Hindlimb muscle (tissue), 1 donor: ENCODE data around the gene DUSP10. TPM values are rescaled to one million over a fixed set of nuclear protein-coding genes. Genes with fewer than 3 reads are reported as not detected.

Experiments used
- DNase-seq: peaks from one replicate; pipeline ENCODE4 v3.0.0-alpha.2; 2013
- polyA plus RNA-seq: library from polyadenylated mRNA; unstranded; fragments of 120-200 nt; gene quantifications from one replicate; pipeline ENCODE4 v1.2.1, GENCODE V29; 2013; ENCODE audit not compliant: insufficient read length

DUSP10 gene
- polyA plus RNA-seq, 1 donor, result 11.8 TPM

DNA sequence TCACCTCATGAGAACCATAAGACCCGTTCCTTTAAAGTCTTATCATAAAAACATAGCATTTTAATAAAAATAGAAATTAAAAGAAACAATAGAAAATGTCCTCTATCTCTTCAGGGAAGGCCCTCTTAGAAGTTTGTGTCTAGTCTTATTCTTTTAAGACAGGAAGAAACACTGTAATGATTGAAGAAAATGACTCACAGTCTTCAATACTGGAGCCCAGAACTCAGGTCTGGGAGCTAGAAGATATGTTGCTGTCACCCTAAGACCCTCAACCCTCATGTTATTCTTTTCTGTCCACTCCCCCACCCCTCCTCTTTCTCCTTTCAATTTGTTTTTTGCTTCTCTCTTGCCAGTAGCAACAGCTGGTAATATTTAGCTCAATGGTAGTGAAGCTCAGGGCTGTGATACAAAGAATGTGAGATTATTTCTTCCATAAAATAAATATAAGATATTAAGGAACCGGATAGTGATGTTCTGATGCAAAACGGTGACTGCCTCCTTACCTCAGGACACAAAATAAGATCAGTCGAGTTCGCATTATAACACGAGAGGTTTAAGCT lies 12.0 kb downstream of the DUSP10 start:
- no peak for DNase-seq

DNA sequence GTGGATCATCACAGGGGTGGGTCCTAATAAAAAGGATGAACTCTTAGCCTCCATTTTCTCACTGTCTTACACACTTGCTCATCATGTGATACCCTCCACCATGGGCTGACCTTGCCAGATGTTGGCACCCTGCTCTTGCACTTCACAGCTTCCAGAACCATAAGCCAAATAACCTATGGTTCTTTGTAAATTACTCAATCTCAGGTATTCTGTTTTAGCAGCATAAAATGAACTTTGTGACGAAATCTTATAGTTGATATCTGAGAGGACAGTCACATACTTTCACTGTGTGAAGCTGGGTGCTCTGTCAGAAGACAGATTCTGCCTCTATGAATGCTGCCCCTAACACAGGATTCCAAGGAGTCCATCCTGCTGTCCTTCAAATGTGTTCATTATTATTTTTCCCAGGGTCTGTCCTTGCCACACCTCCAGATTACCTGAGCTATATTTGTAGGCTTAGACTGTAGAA lies 13.8 kb downstream of the DUSP10 start:
- no peak for DNase-seq

DNA sequence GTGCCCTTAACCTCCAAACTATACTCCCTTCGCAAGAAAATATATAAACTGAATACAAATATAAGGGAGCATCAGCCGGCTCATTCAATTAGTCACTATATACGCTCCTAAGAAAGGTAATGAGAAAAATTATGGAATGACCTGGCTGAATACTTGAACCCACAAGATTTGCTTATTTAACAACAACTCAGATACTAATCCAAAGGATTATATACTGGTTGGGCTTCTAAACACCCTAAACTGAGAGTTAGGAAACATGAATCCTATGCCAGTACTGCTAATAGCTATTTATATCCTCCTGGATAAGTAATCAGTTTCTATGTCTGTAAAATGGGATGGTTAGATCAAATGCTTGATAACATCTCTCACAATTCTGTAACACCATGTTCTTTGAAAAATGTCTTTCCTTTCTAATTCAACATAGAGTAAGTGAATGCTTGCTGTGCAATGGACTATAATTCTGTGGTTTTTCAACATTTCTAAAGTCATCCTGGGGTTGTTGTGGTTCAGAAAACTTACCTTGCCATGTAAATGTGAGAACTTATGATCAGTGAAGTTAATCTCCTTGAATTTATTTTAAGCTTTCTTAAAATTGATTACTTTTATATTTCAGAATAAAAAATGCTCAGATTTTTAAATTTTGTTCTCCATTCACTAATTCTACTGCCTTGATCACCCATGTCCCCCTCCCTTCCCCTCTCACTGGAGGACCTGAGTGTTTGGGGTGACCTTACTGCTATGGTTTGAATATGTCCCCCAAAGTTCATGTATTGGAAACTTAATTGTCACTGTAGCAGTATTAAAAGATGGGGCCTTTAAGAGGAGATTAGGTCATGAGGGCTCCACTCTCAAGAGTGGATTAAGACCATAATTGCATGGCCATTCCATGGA lies 14.5 kb downstream of the DUSP10 start:
- DNase-seq, result no peak

DNA sequence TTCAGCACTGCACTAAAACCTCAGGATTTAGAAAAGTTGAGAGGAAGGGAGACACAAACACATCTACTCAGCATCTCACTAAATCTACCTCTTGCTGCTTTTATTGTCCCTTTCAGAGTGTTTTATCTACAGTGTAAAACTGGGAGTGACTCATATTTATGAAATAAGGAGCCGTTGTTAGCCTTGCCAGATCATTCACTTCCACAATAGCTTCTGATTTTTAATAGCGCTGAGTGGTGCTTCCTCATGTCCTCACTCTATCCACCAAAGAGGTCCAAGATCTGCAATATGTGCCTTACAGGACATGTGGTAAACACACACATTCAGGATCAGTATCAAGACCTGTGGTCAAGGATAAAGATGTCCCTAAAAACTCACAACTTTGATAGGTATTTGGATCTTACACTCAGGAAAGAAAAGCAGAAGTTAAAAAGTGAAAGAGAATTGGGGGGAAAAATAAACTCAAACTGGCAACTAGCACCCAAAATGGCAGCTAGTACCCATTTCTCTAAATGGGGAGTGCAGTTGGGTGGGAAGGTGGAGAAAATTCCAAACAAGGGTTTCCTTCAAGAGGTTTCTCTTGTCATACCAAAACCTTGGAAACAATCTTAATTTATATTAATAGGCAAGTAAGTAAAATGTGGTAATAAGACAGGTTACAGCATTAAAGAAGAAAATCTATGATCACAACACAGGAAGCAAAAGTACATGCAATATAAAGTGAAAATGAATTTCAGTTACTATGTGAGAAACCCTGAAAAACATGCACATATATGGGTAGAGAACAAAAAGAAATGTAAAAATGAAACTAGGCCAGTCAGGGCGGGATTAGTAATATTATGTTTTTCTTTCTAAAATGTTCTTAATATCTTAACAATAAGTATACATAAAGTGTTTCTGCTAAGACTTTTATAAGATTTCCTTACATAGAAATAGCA lies 15.9 kb downstream of the DUSP10 start:
- no peak for DNase-seq

DNA sequence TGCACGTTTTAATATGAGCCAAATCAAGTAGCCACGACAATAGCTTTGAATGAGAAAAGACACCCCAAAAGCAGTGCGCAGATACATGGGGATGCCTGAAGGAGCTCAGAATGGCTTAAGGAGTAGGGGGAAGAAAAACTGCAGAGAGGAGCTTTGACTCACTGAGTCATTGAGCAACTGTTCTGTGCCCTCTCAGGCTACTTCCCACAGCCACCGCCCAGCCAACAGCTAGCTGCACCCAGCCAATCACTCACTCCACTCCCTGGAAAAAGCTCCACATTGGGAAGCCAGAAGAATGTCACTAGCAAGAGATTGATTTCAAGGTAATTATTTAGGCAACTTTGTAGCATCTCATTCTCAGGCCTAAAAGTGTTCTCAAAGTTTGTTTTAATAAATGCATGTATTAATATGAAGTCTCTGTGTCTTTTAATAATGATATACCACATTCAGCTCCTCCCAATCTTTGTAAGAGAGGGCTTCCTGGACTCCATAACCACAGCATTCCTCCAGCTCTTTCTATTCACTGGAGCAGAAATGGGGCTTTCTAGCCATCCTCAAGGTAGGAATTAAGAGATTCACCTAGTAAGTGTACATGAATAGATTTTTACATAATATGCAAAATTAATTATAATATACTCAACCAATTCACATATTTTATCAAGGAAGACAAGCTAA lies 16.8 kb downstream of the DUSP10 start:
- no peak for DNase-seq

DNA sequence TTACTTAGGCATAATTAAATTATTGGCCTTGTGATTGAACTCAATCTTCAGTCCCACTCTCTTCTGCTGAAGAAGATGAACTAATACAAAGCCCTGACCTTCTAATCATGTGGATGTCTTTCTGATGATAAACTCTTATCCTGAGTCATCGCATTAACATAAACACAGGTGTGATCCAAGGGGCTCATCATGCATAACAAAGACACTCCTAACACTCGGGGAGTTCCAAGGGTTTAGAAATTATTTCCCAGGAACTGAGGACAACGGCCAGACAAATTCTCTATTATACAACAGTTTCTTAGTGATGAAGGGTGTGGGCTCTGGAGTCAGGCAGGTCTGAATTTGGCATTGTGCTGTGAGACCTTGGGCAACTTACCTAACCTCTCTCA lies 18.0 kb downstream of the DUSP10 start:
- DNase-seq, result no peak

DNA sequence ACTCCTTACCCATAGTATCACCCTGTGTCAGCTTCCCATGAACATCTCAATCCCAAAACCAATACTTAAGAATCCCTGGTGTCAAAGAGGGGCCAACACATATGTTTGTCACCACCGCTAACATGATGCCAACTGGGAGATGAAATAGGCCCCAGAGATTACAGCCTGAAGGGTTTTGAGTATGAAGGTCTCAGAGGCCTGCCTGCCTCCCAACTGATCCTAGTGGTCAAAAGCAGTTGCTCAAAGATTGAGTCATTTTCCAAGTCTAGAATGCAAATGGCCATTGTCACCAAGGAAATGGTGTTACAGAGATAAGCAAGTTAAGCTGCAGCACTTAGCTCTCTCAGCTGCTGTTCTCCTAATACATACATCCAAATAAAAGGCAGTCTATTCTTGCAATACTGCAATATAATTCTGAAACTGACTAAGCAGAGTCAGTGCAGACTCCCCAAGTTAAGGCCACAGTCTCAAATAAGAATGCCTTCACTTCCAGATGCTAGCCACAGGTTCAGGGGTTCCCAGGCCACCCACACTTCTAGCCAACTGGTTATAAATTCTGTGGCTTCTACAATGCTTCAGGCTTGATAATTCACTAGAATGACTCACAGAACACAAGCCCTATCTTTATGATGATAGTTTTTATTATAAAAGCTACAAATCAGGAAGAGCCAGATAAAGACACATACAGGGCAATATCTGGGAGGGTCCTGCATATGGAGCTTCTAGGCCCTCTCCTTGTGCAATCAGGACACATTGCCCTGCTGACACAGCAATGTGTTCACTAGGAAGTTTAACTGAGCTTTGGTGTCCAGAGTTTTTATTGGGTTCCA lies 18.7 kb downstream of the DUSP10 start:
- no peak for DNase-seq

DNA sequence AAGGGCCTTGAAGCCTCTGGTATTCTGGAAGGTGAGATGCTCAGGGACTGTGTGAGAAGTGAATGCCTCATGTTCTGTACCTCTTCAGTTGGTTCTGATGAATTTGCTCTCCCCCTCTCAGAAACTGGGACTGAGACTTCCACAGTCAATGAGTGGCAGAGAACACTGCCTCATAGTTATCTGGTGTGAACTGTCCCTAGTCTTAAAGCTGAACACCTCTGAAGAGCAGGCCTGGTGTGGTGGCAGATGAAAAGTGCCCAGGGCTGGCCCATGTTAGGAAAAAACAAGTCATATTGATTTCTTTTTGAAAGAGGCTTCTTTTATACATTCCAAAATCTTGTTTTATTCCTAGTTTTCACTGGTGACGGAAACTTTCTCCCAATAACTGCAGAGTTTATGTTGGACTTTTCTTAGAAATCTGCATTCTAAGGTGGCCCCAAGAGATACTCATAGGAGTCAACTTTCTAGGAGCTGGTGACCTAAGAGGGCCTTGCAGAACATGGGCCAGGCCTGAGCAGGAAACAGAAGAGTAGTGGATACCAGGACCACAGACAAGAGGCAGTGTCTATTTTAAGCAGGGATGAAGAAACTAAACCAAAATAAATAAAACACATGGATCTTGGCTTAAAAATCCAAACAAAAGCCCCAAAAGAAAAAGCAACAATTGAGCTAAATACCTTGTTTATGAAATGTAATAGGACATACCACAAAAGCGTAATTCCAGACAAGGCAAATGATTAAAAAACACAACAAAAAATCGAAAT lies 19.5 kb downstream of the DUSP10 start:
- no peak for DNase-seq

DNA sequence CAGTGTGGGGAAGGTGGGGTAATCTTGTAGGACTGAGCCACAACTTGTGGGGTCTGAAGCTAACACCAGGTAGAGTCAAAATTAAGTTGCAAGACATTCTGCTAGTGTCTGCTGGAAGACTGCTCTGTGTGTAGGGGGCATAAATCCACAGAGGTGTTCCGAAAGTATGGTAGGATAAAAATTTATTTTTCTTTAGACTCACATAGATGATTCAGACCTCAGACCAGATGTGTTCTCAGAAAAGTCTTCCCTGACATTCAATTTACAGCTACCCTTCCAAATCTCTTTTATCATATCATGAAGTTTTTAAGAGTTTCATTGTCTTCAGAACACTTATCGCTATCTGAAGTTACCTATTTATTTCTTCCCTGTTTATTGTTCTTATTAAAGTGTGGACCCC lies 21.3 kb downstream of the DUSP10 start:
- DNase-seq, result no peak

DNA sequence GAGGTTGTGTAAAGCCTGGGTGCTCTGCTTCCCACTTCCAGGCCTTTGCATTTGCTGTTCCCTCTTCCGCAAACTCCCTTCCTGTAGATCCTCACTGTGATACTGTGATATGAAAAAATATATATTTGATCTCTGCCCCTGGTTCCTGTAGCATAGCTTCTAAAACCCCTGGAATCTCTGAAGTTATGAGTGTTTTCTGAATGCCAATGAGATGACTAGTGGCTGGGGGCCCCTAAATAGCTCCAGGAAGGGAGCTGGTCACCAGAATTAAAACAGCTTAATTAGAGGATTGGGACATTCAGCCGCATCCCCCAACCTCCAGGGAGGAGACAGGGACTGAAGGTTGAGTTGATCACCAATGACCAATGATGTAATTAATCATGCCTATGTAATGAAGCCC lies 21.9 kb downstream of the DUSP10 start:
- DNase-seq, result no peak

DNA sequence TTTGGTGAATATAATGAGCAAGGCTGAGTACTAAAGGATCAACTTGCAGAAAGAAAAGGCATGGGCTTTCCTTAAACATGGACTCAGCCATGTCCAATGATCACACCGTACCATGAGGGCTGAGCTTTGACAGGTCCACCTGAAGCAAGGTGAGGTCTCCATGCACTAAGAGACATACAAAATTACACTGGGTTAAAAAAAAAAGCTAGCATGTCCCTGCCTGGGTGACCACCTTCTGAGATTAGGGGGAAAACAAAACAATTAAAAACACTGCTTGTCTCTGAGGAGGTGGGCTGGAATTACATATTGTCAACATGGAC lies 22.7 kb downstream of the DUSP10 start:
- DNase-seq, result no peak

DNA sequence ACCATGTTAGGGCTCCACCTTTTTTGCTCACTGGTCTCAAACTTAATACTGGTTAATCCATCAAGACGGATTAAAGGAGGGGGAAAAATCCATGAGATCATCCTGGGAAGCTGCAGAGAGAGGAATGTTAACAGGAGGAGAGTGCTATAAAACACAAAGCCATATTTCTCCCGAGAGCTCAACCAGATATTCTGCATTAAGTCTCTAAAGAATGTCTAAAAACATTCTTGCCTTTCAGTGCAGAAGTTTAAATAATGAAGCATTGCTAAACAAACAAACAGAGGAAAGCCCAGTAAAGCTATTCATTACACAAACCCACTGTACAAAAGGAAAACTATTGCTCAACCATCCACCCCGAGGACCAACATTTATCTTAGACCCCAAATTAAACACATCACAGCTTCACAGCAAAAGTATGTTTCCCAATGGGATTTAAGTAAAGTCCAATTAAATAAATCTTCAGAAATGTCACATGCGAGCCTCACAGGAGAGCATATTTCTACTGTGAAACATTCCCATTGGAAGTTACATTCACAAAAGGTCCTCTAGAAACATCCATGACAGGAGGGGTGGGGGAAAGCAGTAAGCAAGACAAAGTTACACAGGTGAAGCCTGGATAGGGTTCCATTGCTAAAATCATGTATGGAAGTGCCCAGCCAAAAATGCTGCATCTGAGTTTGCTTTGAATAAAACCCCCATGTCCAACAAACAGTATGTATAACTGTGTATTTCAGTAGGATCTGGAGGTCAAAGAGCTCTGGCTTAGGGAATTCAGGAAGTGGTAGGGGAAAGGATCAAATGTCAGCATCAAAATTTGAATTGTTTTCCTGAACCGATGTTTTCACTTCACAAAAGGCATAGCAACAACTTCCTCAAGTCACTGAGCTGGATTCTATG lies 23.3 kb downstream of the DUSP10 start:
- DNase-seq, result peak; percentile 38

DNA sequence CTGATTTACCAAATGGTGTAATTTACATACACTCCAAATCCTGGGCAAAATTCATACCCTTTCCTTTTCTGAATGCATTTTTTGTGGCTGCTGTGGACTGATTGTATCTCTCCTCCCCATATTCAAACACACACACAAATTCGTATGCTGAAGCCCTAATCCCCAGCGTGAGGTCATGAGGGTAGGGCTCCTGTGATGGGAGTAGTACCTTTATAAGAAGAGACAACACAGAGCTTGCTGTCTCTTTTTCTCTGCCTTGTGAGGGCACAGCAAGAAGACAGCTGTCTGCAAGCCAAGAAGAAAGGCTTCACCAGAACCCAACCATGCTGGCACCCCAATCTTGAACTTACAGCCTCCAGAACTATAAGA lies 24.4 kb downstream of the DUSP10 start:
- no peak for DNase-seq

DNA sequence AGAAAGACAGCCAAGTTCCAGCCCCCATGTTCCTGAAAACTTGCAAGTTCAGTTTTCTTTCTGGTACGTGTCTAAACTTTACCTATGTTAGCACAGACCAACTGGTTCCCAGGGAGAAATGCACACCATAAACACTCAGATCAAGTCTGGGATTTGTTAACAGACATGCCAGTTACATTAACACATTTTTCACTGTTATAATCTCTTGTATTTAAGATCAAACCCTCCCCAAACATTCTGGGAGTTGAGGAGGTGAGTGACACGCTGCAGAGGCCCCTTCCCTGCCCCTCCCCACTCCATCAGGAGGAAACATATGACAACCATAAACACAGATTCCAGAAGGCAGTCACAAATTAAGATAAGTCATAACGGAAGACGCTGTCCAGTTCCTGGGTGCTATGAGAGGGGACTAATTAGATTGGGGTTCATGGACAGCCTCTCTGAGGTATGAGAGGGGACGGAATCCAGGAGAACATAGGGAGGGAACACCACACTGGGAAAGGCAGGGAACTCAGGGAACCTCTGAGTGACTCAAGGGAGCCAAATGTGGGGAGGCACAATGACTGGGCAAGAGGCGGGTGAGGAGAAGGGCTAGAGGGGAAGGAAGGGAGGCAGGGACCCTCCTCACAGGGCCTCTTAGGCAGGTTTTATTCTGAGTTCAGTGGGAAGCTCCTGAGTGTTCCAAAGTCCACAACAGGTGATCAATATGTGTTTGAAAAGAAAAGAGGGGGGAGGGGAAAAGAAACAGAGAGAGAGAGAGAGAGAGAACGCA lies 25.0 kb downstream of the DUSP10 start:
- DNase-seq, result no peak

DNA sequence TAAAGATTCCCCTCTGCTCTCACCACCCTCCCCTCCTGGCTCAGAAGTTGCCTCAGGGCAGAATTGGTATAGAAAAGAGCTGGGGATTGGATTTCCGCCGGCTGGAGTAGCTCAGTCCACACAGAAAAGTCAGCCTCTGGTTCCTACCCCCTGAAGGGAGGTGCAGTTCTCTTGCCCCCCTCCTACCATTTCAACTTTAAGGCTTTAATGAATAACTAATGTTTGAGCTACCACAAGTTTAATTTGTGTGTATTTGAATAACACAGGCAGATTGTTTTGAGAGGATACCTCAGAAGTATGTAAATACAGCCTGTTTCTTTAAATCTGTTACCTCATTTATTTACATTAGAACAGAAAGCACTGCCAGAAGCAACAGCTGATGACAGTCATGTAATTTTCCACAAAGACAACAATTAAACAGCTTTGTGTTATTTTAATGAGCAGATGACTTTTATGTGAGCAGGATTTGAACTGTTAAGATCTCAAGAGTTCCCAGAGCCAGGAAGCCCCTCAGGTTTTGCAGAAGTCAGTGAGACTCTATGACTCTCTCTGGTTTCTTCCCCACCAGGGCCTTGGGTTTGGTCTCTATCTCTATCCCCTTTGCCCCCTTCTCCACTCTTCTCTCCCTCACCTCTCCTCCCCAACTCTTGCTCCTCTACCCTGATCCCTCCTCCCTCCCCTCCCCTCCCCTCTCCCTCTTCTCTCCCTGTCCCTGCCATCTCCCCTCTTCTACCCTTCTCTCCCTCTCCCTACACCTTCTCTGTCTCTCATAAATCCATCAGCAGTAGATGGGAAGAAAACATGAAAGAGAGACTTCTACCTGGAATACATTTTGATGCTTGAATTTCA lies 26.3 kb downstream of the DUSP10 start:
- no peak for DNase-seq

DNA sequence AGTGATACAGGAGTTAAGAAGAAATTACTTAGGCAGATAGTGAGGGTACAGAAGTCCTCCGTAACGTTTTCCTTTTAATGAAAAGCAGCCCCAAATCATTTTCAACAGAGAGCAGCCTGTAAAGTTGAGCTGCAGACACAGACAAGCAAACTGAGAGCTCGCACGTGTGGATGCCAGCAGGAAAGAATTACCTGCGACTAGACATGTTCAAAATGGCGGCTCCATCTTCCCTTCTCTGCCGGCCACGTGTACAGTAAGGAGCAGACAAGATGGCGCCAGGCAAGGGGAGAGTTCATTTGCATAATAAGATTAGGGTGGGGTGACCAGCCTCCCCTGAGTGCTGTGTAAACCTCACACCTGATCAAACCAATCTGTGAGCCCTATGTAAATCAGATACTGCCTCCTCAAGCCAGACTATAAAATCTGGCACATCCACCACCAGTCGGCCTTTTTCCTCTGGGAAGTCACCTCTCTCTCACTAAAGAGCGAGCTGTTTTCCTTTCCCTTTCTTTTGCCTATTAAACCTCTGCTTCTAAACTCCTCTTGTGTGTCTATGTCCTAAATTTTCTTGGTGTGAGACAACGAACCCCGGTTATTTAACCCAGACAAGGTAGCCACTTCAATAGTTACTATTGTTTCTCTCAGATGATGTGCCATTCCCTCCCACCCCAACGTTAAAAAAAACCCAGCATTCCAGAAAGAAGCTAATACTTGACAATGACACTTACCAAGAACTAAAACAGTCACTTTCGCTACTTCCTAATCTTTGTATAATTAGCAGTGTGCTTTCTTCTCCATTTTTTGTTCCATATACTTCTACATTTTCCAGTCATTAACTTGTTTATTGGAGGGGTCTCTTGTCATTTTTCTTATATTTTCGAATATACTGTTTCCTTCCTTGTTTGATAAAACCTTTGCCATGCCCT lies 27.4 kb downstream of the DUSP10 start:
- no peak for DNase-seq
